HepG2 (cell line): Measurements from ENCODE around the gene WDR18. TPM values are rescaled to one million over a fixed set of nuclear protein-coding genes. Genes with fewer than 3 reads are reported as not detected.

ENCODE experiments used
- AGO1 ChIP-seq: fragments of 200-400 bp; formaldehyde crosslinking; IDR thresholded peaks from 2 replicates; pipeline ENCODE4 v1.6.1; 2017; ENCODE audit warnings: mild to moderate bottlenecking, low read depth, low read length, moderate library complexity; ENCODE audit not compliant: poor library complexity, severe bottlenecking
- BCL6 ChIP-seq: IDR thresholded peaks from 2 replicates; pipeline ENCODE4 v1.6.1; 2016; ENCODE audit warnings: missing genetic modification reagents, missing compliant biosample characterization
- CCAR2 ChIP-seq: fragments of 200-400 bp; formaldehyde crosslinking; optimal IDR thresholded peaks from 2 replicates; pipeline ENCODE3; 2018; ENCODE audit warnings: low read depth, mild to moderate bottlenecking, low read length, moderate library complexity
- CHCHD3 ChIP-seq: sonication (generic); formaldehyde crosslinking; IDR thresholded peaks from 2 replicates; pipeline ENCODE4 v1.8.0; 2022; ENCODE audit warnings: mild to moderate bottlenecking, missing genetic modification reagents, moderate library complexity
- ELF1 ChIP-seq: sonication (generic); formaldehyde crosslinking; IDR thresholded peaks from 2 replicates; pipeline ENCODE4 v1.4.0; 2020; ENCODE audit warnings: missing genetic modification reagents
- EZH2 ChIP-seq: conservative IDR thresholded peaks from 2 replicates; pipeline ENCODE4 v1.6.1; 2012; ENCODE audit warnings: mild to moderate bottlenecking, low read depth, low read length, moderate library complexity
- FOXK1 ChIP-seq: sonication (generic); formaldehyde crosslinking; IDR thresholded peaks from 2 replicates; pipeline ENCODE4 v1.4.0; 2020; ENCODE audit warnings: low read depth, missing genetic modification reagents, borderline replicate concordance
- FOXP1 ChIP-seq, 2 experiments: fragments of 450-650 bp in 1 of 2; IDR thresholded peaks; 2 replicates each; pipeline ENCODE4 v1.6.1; 2017 to 2018; ENCODE audit warnings: antibody characterized with exemption in 1 of 2
- HOXA3 ChIP-seq: sonication (generic); formaldehyde crosslinking; IDR thresholded peaks from 2 replicates; pipeline ENCODE4 v1.5.0; 2020; ENCODE audit warnings: missing genetic modification reagents
- ISX ChIP-seq: sonication (generic); formaldehyde crosslinking; conservative IDR thresholded peaks from 2 replicates; pipeline ENCODE4 v1.5.0; 2020; ENCODE audit warnings: missing genetic modification reagents
- KDM5B ChIP-seq: sonication (generic); formaldehyde crosslinking; IDR thresholded peaks from 2 replicates; pipeline ENCODE4 v1.4.0; 2020; ENCODE audit warnings: missing genetic modification reagents, mild to moderate bottlenecking, borderline replicate concordance
- MTERF4 ChIP-seq: sonication (generic); formaldehyde crosslinking; IDR thresholded peaks from 2 replicates; pipeline ENCODE4 v1.8.0; 2023; ENCODE audit warnings: mild to moderate bottlenecking, missing genetic modification reagents
- NFIB ChIP-seq: sonication (generic); formaldehyde crosslinking; IDR thresholded peaks from 2 replicates; pipeline ENCODE4 v1.9.0; 2021; ENCODE audit warnings: missing genetic modification reagents, mild to moderate bottlenecking, borderline replicate concordance
- NFYB ChIP-seq: sonication (generic); formaldehyde crosslinking; IDR thresholded peaks from 2 replicates; pipeline ENCODE4 v1.4.0; 2020; ENCODE audit warnings: missing genetic modification reagents
- NONO ChIP-seq, 2 experiments: fragments of 450-650 bp in 1 of 2; sonication (generic) in 1 of 2; formaldehyde crosslinking in 1 of 2; IDR thresholded peaks in 1 of 2; conservative IDR thresholded peaks in 1 of 2; 2 replicates each; pipeline versions ENCODE4 v1.6.1 to v1.8.0; 2017 to 2022; ENCODE audit warnings: mild to moderate bottlenecking in 1 of 2, missing genetic modification reagents in 1 of 2, moderate library complexity in 1 of 2
- ONECUT2 ChIP-seq: sonication (generic); formaldehyde crosslinking; IDR thresholded peaks from 2 replicates; pipeline ENCODE4 v1.4.0; 2020; ENCODE audit warnings: missing genetic modification reagents
- RBFOX2 ChIP-seq: fragments of 200-400 bp; formaldehyde crosslinking; IDR thresholded peaks from 2 replicates; pipeline ENCODE4 v1.6.1; 2017; ENCODE audit warnings: low read depth, mild to moderate bottlenecking, low read length
- SMARCE1 ChIP-seq: fragments of 450-650 bp; IDR thresholded peaks from 2 replicates; pipeline ENCODE4 v1.6.1; 2017; ENCODE audit warnings: borderline replicate concordance
- SRSF1 ChIP-seq: fragments of 200-400 bp; formaldehyde crosslinking; optimal IDR thresholded peaks from 2 replicates; pipeline ENCODE3; 2017; ENCODE audit warnings: mild to moderate bottlenecking, low read depth, low read length, moderate library complexity
- SRSF4 ChIP-seq: fragments of 200-400 bp; formaldehyde crosslinking; IDR thresholded peaks from one replicate; pipeline ENCODE4 v1.6.1; 2018; ENCODE audit warnings: mild to moderate bottlenecking, low read depth, low read length, moderate library complexity; ENCODE audit not compliant: poor library complexity, severe bottlenecking
- ZBTB39 ChIP-seq: sonication (generic); formaldehyde crosslinking; IDR thresholded peaks from 2 replicates; pipeline ENCODE4 v1.5.0; 2020; ENCODE audit warnings: missing genetic modification reagents
- ZFP36 ChIP-seq: fragments of 150-350 bp; IDR thresholded peaks from 2 replicates; pipeline ENCODE4 v1.6.1; 2018; ENCODE audit warnings: borderline replicate concordance, low read length, low read depth; ENCODE audit not compliant: partially characterized antibody
- ZNF232 ChIP-seq: sonication (generic); formaldehyde crosslinking; IDR thresholded peaks from 2 replicates; pipeline ENCODE4 v1.4.0; 2020; ENCODE audit warnings: missing genetic modification reagents, borderline replicate concordance
- ZNF317 ChIP-seq: sonication (generic); formaldehyde crosslinking; IDR thresholded peaks from 2 replicates; pipeline ENCODE4 v1.5.0; 2020; ENCODE audit warnings: mild to moderate bottlenecking, missing genetic modification reagents
- ZNF460 ChIP-seq: sonication (generic); formaldehyde crosslinking; IDR thresholded peaks from 2 replicates; pipeline ENCODE4 v1.5.1; 2020; ENCODE audit warnings: missing genetic modification reagents, mild to moderate bottlenecking, borderline replicate concordance
- ZNF576 ChIP-seq: sonication (generic); formaldehyde crosslinking; IDR thresholded peaks from 2 replicates; pipeline ENCODE4 v1.4.0; 2020; ENCODE audit warnings: mild to moderate bottlenecking, missing genetic modification reagents
- ZNF589 ChIP-seq: sonication (generic); formaldehyde crosslinking; conservative IDR thresholded peaks from 2 replicates; pipeline ENCODE4 v1.8.0; 2022; ENCODE audit warnings: mild to moderate bottlenecking, moderate library complexity, missing genetic modification reagents
- ZNF660 ChIP-seq: sonication (generic); formaldehyde crosslinking; IDR thresholded peaks from 2 replicates; pipeline ENCODE4 v1.5.1; 2020; ENCODE audit warnings: mild to moderate bottlenecking, low read depth, missing genetic modification reagents, borderline replicate concordance
- ZNF766 ChIP-seq: sonication (generic); formaldehyde crosslinking; IDR thresholded peaks from 2 replicates; pipeline ENCODE4 v1.5.0; 2020; ENCODE audit warnings: missing genetic modification reagents, borderline replicate concordance
- polyA plus RNA-seq, 8 experiments: library from polyadenylated mRNA; depleted of rRNA in 3 of 8; stranded (reverse) in 7 of 8; unstranded in 1 of 8; fragments of >200 nt; fragmentation: Illumina TruSeq in 4 of 8; extraction: Trizol in 4 of 8; gene quantifications; 2 replicates each; pipeline versions ENCODE4 v1.2.1 to v1.2.3, GENCODE V29; 2011 to 2016; ENCODE audit warnings: low read depth in 4 of 8, missing spikeins in 1 of 8, mixed read lengths in 1 of 8; ENCODE audit not compliant: insufficient read depth in 1 of 8
- total RNA-seq, 5 experiments: library from RNA; depleted of rRNA; stranded (reverse); fragments of >200 nt; fragmentation: Illumina TruSeq; extraction: Trizol; gene quantifications; 2 replicates each; pipeline ENCODE4 v1.2.3, GENCODE V29; 2016; ENCODE audit warnings: low read depth in 1 of 5

WDR18 gene
- total and polyA plus RNA-seq, 2 of the 13 experiments (the other 11 are each of a cell fraction or from before 2014, with no cell fraction given), result 36.4 to 47.6 TPM

- TF ChIP-seq ZNF660 (CRISPR knock-in tag) (no peak), EZH2 (no peak), ISX (no peak), BCL6 (CRISPR knock-in tag) (no peak), ZNF232 (CRISPR knock-in tag) (no peak), SMARCE1 (no peak), RBFOX2 (0 out of 2 replicates have a peak, but pooled peaks have one; percentile 30), NONO (IDR thresholded peaks at IDR 0.05) (no peak), NONO (CRISPR knock-in tag; conservative IDR thresholded peaks at IDR 0.05) (0 out of 2 replicates have a peak, but pooled peaks have one; percentile 75), NFYB (CRISPR knock-in tag) (no peak), ZNF589 (CRISPR knock-in tag) (peak; percentile 57; the same call in 1 of the 2 replicates), KDM5B (CRISPR knock-in tag) (no peak), CHCHD3 (CRISPR knock-in tag) (0 out of 2 replicates have a peak, but pooled peaks have one; percentile 37), CCAR2 (no peak), ZFP36 (no peak), SRSF4 (no peak), NFIB (CRISPR knock-in tag) (no peak), ONECUT2 (CRISPR knock-in tag) (no peak), ZNF460 (no peak), ZNF576 (CRISPR knock-in tag) (no peak), ELF1 (CRISPR knock-in tag) (no peak), AGO1 (peak; percentile 3), ZBTB39 (CRISPR knock-in tag) (no peak), FOXK1 (CRISPR knock-in tag) (no peak), ZNF766 (CRISPR knock-in tag) (no peak), HOXA3 (peak; percentile 12; the same call in 1 of the 2 replicates), ZNF317 (CRISPR knock-in tag) (0 out of 2 replicates have a peak, but pooled peaks have one; percentile 1), MTERF4 (no peak), FOXP1 (IDR thresholded peaks at IDR 0.05) (no peak), FOXP1 (CRISPR knock-in tag; IDR thresholded peaks at IDR 0.05) (no peak), SRSF1 (no peak)
These were observed 9.8 kb downstream of the WDR18 start (continued) for GRCh38 chr19:993831-994393.
